Stimulated activated CD4-positive, alpha-beta T cell treated with anti-CD3 and anti-CD28 coated beads, Interleukin-2, amount 100 ng/mL, for 48 hours (primary cell): Measurements from ENCODE around the gene SEC14L5.
"Not testable (repeated sequence)": the region's sequence is repeated elsewhere in the genome, so short reads cannot be mapped to it uniquely, and the experiment has no call there.

Experiments
- DNase-seq, 2 donors: peaks; one replicate each; pipeline ENCODE4 v3.0.0-alpha.2; 2020

Gene SEC14L5

GRCh38 chr16:4957720-4958509 is at the start of gene SEC14L5:
SEC14L5 (plus strand) TSS chr16:4958330; CDS start chr16:4959324, 994 bp downstream.
- peak; percentile 94 to 95 for DNase-seq

DNA sequence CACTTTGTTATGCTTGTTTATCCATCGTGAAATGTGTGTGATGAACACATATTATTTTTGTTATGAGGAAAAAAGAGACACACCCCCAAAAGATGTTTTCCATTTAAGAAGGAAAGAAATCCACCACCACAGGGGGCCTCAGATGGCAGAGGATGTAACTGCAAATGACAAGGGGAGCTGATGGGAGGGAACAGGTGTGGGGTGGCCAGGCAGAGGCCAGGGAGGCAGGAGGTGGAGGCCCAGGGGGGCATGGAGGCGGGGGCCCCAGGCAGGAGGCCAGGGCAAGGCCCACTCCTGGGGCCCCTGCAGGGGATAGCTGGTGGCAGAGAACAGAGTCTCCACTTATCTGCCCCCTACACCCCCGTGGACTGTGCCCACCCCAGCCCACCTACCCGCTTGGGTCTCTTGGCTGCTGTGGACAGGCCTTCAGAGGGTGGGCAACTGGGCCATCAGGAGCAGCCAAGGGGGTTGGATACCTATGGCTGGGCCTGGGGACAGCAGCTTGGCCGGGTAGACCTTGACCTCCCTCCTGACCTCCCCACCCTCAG is 49.2 kb upstream of the SEC14L5 start:
- no peak for DNase-seq

GRCh38 chr16:4909825-4910224 is 48.3 kb upstream of the SEC14L5 start:
- DNase-seq: no peak

GRCh38 chr16:4910828-4911227 is 47.3 kb upstream of the SEC14L5 start:
- no peak for DNase-seq

- no peak for DNase-seq
These were observed 46.2 kb upstream of the SEC14L5 start for GRCh38 chr16:4911970-4912386.

- no peak for DNase-seq
These were observed 44.9 kb upstream of the SEC14L5 start for GRCh38 chr16:4913130-4913773.

GRCh38 chr16:4913774-4914525 is 44.2 kb upstream of the SEC14L5 start:
- no peak for DNase-seq

GRCh38 chr16:4914528-4915225 is 43.5 kb upstream of the SEC14L5 start:
- DNase-seq: no peak

GRCh38 chr16:4915226-4915761 is 42.8 kb upstream of the SEC14L5 start:
- DNase-seq: no peak

DNA sequence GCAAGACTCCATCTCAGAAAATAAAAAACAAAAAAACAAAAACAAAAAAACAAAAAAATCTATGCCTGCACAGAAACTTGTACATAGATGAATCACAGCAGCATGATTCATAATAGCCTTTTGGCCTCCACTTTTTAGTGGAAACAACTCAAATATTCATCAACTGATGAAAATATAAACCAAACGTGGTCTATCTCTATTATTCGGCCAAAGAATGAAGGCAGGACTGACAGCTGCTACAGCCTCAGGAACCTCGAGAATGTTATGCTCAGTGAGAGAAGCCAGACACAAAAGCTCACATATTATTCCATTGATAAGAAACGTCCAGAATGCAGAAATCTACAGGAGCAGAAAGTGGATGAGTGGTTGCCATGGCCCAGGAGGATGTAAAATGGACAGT is 41.0 kb upstream of the SEC14L5 start:
- no peak for DNase-seq

DNA sequence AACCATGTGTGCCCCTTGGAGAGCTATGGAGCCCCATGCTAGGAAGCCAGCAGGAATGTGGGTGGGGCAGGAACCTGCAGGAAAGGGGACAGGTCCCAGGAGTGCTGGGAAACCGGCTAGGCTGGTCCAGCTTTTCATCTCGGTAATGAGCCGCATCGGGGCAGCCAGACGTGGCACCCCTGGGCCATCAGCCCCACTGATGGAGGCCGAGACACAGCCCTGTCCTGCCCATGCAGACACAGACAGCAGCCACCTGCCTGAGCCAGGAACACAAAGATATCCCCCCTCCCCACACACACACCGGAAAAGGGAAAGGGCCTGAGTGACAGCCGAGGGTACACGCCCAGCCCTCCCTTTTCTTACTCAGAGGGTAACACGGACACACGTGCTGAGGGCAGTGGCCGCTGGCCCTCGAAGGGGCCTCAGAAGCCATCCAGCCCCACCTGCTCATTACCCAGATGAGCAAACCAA is 39.3 kb upstream of the SEC14L5 start:
- DNase-seq: no peak

DNA sequence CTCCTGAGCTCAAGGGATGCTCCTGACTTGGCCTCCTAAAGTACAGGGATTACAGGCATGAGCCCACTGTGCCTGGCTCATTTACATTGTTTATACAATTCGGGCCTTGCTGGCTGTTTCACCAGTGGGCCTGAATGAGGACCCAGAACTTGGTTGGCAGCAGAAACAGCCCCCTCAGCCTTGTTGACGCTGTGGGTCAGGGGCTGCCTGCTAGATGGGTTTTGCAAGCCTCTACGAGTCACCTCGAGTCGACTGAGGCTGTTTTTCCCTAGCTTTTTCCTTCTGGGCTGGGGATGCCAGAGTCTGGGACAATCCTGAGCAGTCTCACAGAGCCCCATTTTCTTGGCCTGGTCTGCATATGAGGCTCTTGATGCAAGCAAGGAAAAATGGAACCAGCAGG is 37.3 kb upstream of the SEC14L5 start:
- no peak for DNase-seq

- DNase-seq: no peak
These were observed 35.3 kb upstream of the SEC14L5 start for GRCh38 chr16:4922721-4923342.

GRCh38 chr16:4923853-4924252 is 34.3 kb upstream of the SEC14L5 start:
- DNase-seq: no peak

DNA sequence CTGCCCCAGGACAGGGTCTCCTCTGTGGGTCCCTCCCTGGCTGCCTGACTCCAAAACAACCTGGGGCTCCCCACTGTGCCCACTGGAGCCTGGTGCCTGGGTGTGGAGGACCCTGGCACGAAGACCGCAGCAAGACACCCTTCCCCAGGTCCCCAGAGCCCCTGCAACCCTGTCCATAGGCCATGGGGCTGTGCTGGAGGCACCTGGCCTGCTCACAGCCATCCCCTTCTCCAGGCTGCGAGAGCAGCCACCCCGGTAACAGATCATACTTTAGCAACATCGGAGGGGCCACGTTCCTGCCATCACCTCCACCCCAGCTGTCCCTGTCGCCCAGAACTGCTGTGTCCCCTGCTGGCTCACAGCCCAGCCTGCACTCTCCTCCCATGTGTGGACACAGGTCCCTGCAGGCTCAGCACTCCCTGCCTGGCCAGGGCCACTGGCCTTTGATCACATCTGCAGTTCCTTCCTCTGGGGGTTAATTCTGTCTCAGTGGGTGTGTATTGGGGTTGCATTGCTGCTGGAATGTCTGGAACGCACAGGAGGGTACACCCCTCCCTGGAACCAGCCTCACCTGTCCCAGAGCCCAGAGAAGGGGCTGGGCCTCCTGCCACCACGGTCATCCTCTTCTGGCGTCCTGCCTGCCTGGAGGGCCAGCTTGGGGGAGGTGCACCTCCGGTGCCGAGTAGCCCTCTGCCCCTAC is 33.4 kb upstream of the SEC14L5 start:
- no peak for DNase-seq

DNA sequence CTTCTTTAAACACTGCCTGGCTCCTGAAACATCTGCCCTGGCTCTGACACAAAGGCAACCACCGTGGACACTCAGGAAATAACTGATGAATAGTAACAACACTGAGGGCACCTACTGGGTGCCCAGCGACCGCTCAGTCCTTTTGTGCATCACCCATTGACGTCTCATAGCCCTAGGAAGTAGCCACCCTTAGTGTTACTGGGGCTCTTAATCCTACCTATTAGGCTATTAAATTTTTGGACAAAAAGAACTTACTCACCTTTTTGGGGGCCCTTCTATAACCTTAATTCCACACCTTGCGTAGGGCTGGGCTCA is 32.9 kb upstream of the SEC14L5 start:
- no peak for DNase-seq

- no peak for DNase-seq
These were observed 32.3 kb upstream of the SEC14L5 start for GRCh38 chr16:4925791-4926190.

- no peak for DNase-seq
These were observed 31.2 kb upstream of the SEC14L5 start for GRCh38 chr16:4926928-4927327.

GRCh38 chr16:4927661-4928060 is 30.5 kb upstream of the SEC14L5 start:
- DNase-seq: no peak

DNA sequence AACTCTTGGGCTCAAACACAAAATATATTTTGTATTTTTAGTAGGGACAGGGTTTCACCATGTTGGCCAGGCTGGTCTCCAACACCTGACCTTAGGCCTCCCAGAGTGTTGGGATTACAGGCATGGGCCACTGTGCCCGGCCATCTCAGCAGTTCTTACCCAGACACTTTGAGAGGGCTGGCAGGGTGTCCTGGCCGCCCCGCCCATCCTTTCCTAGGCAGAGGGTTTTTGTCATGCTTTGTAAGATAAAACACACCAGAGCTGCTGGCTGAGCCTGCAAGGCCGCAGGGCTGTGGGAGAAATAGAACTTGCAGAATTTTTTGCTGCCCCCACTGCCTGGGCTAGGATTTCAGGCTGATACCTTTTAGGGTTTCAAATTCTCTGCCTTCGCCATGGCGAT is 29.9 kb upstream of the SEC14L5 start:
- no peak for DNase-seq

GRCh38 chr16:4929619-4930018 is 28.5 kb upstream of the SEC14L5 start:
- DNase-seq: not testable (repeated sequence)
